Liver (tissue), 9 donors: ENCODE results near the gene NUP205. TPM values are rescaled to one million over a fixed set of nuclear protein-coding genes. Genes with fewer than 3 reads are reported as not detected.
A peak's percentile ranks its signal among the peaks of the same experiment; 100 is the strongest.

Experiments used
- DNase-seq: peaks from one replicate; pipeline ENCODE4 v3.0.0-alpha.2; 2017; ENCODE audit warnings: low spot score
- H3K27ac ChIP-seq, 2 donors: one replicate each; pipeline ENCODE4 v1.7.0; 2013; ENCODE audit warnings: inconsistent platforms in 2 of 2, low read length in 2 of 2, control low read depth in 1 of 2, low read depth in 1 of 2, mild to moderate bottlenecking in 1 of 2
- H3K27me3 ChIP-seq, 4 donors: one replicate each; pipeline versions ENCODE4 v1.6.1 to v1.7.0; 2013; ENCODE audit warnings: low read length in 3 of 4, inconsistent platforms in 1 of 4, mild to moderate bottlenecking in 1 of 4, moderate library complexity in 1 of 4; ENCODE audit not compliant: control insufficient read depth in 4 of 4, insufficient read depth in 4 of 4
- H3K36me3 ChIP-seq, 4 donors: one replicate each; pipeline versions ENCODE4 v1.6.1 to v1.7.0; 2013; ENCODE audit warnings: low read length in 3 of 4, mild to moderate bottlenecking in 3 of 4, low read depth in 1 of 4, moderate library complexity in 1 of 4; ENCODE audit not compliant: control insufficient read depth in 4 of 4, insufficient read depth in 3 of 4
- H3K4me1 ChIP-seq, 4 donors: one replicate each; pipeline versions ENCODE4 v1.6.1 to v1.7.0; 2013; ENCODE audit warnings: low read length in 3 of 4, mild to moderate bottlenecking in 3 of 4, moderate library complexity in 1 of 4; ENCODE audit not compliant: control insufficient read depth in 4 of 4, insufficient read depth in 4 of 4
- H3K4me3 ChIP-seq, 3 donors: one replicate each; pipeline versions ENCODE4 v1.6.1 to v1.7.0; 2013; ENCODE audit warnings: low read length in 3 of 3, control low read depth in 1 of 3, low read depth in 1 of 3, mild to moderate bottlenecking in 1 of 3
- H3K9ac ChIP-seq, 2 donors: one replicate each; pipeline ENCODE4 v1.7.0; 2013; ENCODE audit warnings: low read length in 2 of 2, mild to moderate bottlenecking in 2 of 2, moderate library complexity in 2 of 2, control low read depth in 1 of 2, low read depth in 1 of 2
- H3K9me3 ChIP-seq, 4 donors: one replicate each; pipeline versions ENCODE4 v1.6.1 to v1.7.0; 2013; ENCODE audit warnings: low read length in 3 of 4; ENCODE audit not compliant: control insufficient read depth in 4 of 4
- ATF3 ChIP-seq: IDR thresholded peaks from 2 replicates; pipeline ENCODE4 v1.6.1; 2016; ENCODE audit warnings: antibody characterized with exemption
- CTCF ChIP-seq: fragments of 150-350 bp; IDR thresholded peaks from 2 replicates; pipeline ENCODE4 v1.5.1; 2017; ENCODE audit warnings: improper control_type of control experiment, low read depth, low read length; ENCODE audit not compliant: missing input control
- EGR1 ChIP-seq, 2 donors: IDR thresholded peaks; 2 replicates each; pipeline ENCODE4 v1.6.1; 2016 to 2018; ENCODE audit warnings: antibody characterized with exemption in 2 of 2, low read depth in 2 of 2
- FOXA1 ChIP-seq: IDR thresholded peaks from 2 replicates; pipeline ENCODE4 v1.6.1; 2016; ENCODE audit warnings: antibody characterized with exemption
- FOXA2 ChIP-seq: IDR thresholded peaks from 2 replicates; pipeline ENCODE4 v1.6.1; 2016; ENCODE audit warnings: antibody characterized with exemption
- HNF4A ChIP-seq, 2 donors: conservative IDR thresholded peaks; 2 replicates each; pipeline ENCODE4 v1.6.1; 2016; ENCODE audit warnings: antibody characterized with exemption in 2 of 2, mild to moderate bottlenecking in 2 of 2
- HNF4G ChIP-seq: IDR thresholded peaks from 2 replicates; pipeline ENCODE4 v1.6.1; 2016; ENCODE audit warnings: antibody characterized with exemption
- JUND ChIP-seq, 2 donors: IDR thresholded peaks; 2 replicates each; pipeline ENCODE4 v1.6.1; 2016; ENCODE audit warnings: antibody characterized with exemption in 2 of 2
- MAX ChIP-seq: IDR thresholded peaks from 2 replicates; pipeline ENCODE4 v1.6.1; 2016; ENCODE audit warnings: antibody characterized with exemption
- NR2F2 ChIP-seq: IDR thresholded peaks from 2 replicates; pipeline ENCODE4 v1.6.1; 2016; ENCODE audit warnings: antibody characterized with exemption
- RAD21 ChIP-seq, 2 donors: IDR thresholded peaks; 2 replicates each; pipeline ENCODE4 v1.6.1; 2016; ENCODE audit warnings: antibody characterized with exemption in 2 of 2, mild to moderate bottlenecking in 2 of 2
- REST ChIP-seq: IDR thresholded peaks from 2 replicates; pipeline ENCODE4 v1.6.1; 2016; ENCODE audit warnings: antibody characterized with exemption, mild to moderate bottlenecking
- RXRA ChIP-seq, 2 donors: IDR thresholded peaks; 2 replicates each; pipeline ENCODE4 v1.6.1; 2017 to 2018; ENCODE audit warnings: antibody characterized with exemption in 2 of 2, mild to moderate bottlenecking in 1 of 2
- SP1 ChIP-seq: IDR thresholded peaks from 2 replicates; pipeline ENCODE4 v1.6.1; 2018; ENCODE audit warnings: antibody characterized with exemption, mild to moderate bottlenecking
- TAF1 ChIP-seq: conservative IDR thresholded peaks from 2 replicates; pipeline ENCODE4 v1.6.1; 2016; ENCODE audit warnings: antibody characterized with exemption, mild to moderate bottlenecking
- ZBTB33 ChIP-seq: IDR thresholded peaks from 2 replicates; pipeline ENCODE4 v1.6.1; 2016; ENCODE audit warnings: antibody characterized with exemption
- WGBS: extraction: QIAGEN DNeasy Blood & Tissue Kit; methylation state at CpG from one replicate; pipeline ENCODE4 v1.1.7; 2013; 5-methylcytosine and 5-hydroxymethylcytosine counted together
- polyA plus RNA-seq, 2 donors: library from polyadenylated mRNA; stranded (reverse) in 1 of 2; unstranded in 1 of 2; fragments of 200-250 nt in 1 of 2; fragments of >200 nt in 1 of 2; fragmentation: Nextera tagmentation in 1 of 2; extraction: Ambion mirVana in 1 of 2; gene quantifications; one replicate each; pipeline versions ENCODE4 v1.2.1 to v1.2.3, GENCODE V29; 2013 to 2015
- total RNA-seq, 2 donors: library from RNA; depleted of rRNA; stranded (reverse); fragments of >200 nt; gene quantifications; one replicate each; pipeline ENCODE4 v1.2.3, GENCODE V29; 2014
- donor health status: healthy.
- donor health status: healthy.
- donor health status: healthy.
- donor health status: healthy.
- donor health status: healthy.

Gene NUP205
- total and polyA plus RNA-seq, 4 donors, result 6.3 to 27.8 (median 12.0) TPM

- no peak for TF ChIP-seq REST
- no peak for TF ChIP-seq SP1
Observed at GRCh38 chr7:135527025-135527424, 30.7 kb upstream of the NUP205 start (continued).

- DNase-seq, result no peak
- Histone ChIP-seq H3K27me3 (no peaks in the 10 kb centered on the region), H3K4me3 (no peak overlapping the region), H3K36me3 (no peaks in the 10 kb centered on the region), H3K9ac (no peak overlapping the region), H3K4me1 (no peaks in the 10 kb centered on the region), H3K27ac (no peak overlapping the region), H3K9me3 (no peaks in the 10 kb centered on the region)
- TF ChIP-seq REST (no peak), SP1 (no peak), TAF1 (no peak), FOXA2 (peak; percentile 34), EGR1 (IDR thresholded peaks at IDR 0.05; ENCODE audit: low read depth in 2 of 2) (no peak), FOXA1 (no peak), ATF3 (no peak), NR2F2 (no peak), MAX (peak; percentile 44), HNF4A (conservative IDR thresholded peaks at IDR 0.05) (peak; percentile 54 to 82), JUND (IDR thresholded peaks at IDR 0.05) (peak; percentile 24 to 73), RXRA (IDR thresholded peaks at IDR 0.05) (peak; percentile 37 to 49), CTCF (no peak), RAD21 (IDR thresholded peaks at IDR 0.05) (peak in 1 of 2 donors; percentile 22), HNF4G (peak; percentile 43), ZBTB33 (peak; percentile 34)
- 35% methylated on average over 7 of the region's 7 CpGs for WGBS
Observed at GRCh38 chr7:135536150-135536549, 21.6 kb upstream of the NUP205 start.
